Astrocyte (in vitro differentiated cells and primary cell): ENCODE measurements around the gene FOXC2.

Source experiments
- CTCF ChIP-seq: IDR thresholded peaks from 2 replicates; pipeline ENCODE4 v1.5.1; 2011; ENCODE audit warnings: low read depth, mild to moderate bottlenecking, inconsistent platforms, low read length, moderate library complexity; ENCODE audit not compliant: insufficient read depth
- EZH2 ChIP-seq: IDR thresholded peaks from 2 replicates; pipeline ENCODE4 v1.6.1; 2012; ENCODE audit warnings: mild to moderate bottlenecking, low read length, inconsistent platforms; ENCODE audit not compliant: insufficient read depth

- no peak for TF ChIP-seq CTCF
- TF ChIP-seq EZH2: no peak
Observed at GRCh38 chr16:86562356-86562755, 4.3 kb upstream of the FOXC2 start.
